ENCODE results near the gene C19orf33. TPM values are rescaled to one million over a fixed set of nuclear protein-coding genes. Genes with fewer than 3 reads are reported as not detected.

The C19orf33 gene
- total and polyA plus RNA-seq, 9 of the 15 experiments (the other 6 are each of a cell fraction or from before 2014, with no cell fraction given) = 3.2 TPM; not detected in 8

- TF ChIP-seq ZBTB2 (IDR thresholded peaks at IDR 0.05) (no peak), EGR1 (conservative IDR thresholded peaks at IDR 0.05) (peak; percentile 90), E2F3 (CRISPR knock-in tag; IDR thresholded peaks at IDR 0.05) (no peak), POLR3G (IDR thresholded peaks at IDR 0.05; ENCODE audit: extremely low read depth, insufficient read length, insufficient replicate concordance) (no peak), HDAC1 (IDR thresholded peaks at IDR 0.05) (0 out of 4 replicates have a peak, but pooled peaks of 1 of the 2 experiments have one; percentile 37), ZNF282 (CRISPR knock-in tag; IDR thresholded peaks at IDR 0.05) (no peak), ZNF24 (IDR thresholded peaks at IDR 0.05) (no peak), RBFOX2 (IDR thresholded peaks at IDR 0.05; ENCODE audit: low read depth, low read length) (no peak), JUND (IDR thresholded peaks at IDR 0.05; ENCODE audit: borderline replicate concordance, low read depth, low read length) (peak; percentile 50; the same call in 1 of the 2 replicates), JUND (tag; IDR thresholded peaks at IDR 0.05; ENCODE audit: borderline replicate concordance, low read depth, low read length) (peak; percentile 32; the same call in 1 of the 3 replicates), CBFA2T2 (conservative IDR thresholded peaks at IDR 0.05) (no peak), ZFP1 (CRISPR knock-in tag; IDR thresholded peaks at IDR 0.05) (no peak), HIVEP1 (CRISPR knock-in tag; IDR thresholded peaks at IDR 0.05) (no peak), RBBP5 (IDR thresholded peaks at IDR 0.05; ENCODE audit: borderline replicate concordance, insufficient read depth, low read length, poor library complexity, severe bottlenecking) (peak; percentile 12), HMG20A (CRISPR knock-in tag; conservative IDR thresholded peaks at IDR 0.05) (no peak), DPF2 (IDR thresholded peaks at IDR 0.05) (peak; percentile 57), NFXL1 (CRISPR knock-in tag; IDR thresholded peaks at IDR 0.05) (no peak), CUX1 (CRISPR knock-in tag; IDR thresholded peaks at IDR 0.05) (no peak), CBFA2T3 (IDR thresholded peaks at IDR 0.05) (peak; percentile 43; the same call in 1 of the 2 replicates), RCOR1 (IDR thresholded peaks at IDR 0.05; ENCODE audit: borderline replicate concordance in 1 of 2, low read depth in 2 of 2, low read length in 2 of 2) (no peak)
- TF ChIP-seq, protein P1, sequence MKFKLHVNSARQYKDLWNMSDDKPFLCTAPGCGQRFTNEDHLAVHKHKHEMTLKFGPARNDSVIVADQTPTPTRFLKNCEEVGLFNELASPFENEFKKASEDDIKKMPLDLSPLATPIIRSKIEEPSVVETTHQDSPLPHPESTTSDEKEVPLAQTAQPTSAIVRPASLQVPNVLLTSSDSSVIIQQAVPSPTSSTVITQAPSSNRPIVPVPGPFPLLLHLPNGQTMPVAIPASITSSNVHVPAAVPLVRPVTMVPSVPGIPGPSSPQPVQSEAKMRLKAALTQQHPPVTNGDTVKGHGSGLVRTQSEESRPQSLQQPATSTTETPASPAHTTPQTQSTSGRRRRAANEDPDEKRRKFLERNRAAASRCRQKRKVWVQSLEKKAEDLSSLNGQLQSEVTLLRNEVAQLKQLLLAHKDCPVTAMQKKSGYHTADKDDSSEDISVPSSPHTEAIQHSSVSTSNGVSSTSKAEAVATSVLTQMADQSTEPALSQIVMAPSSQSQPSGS (CRISPR knock-in tag; IDR thresholded peaks at IDR 0.05) = no peak
These were observed 37.0 kb upstream of the C19orf33 start (continued) for GRCh38 chr19:38266981-38267597.

All from K562 (cell line).